ENCODE measurements around the gene CD38. TPM values are rescaled to one million over a fixed set of nuclear protein-coding genes. Genes with fewer than 3 reads are reported as not detected.

The CD38 gene
- total and polyA plus RNA-seq, 2 of the 13 experiments (the other 11 are each of a cell fraction or from before 2014, with no cell fraction given) = not detected

GRCh38 chr4:15736514-15737050, 41.5 kb upstream of the CD38 start (continued):
- TF ChIP-seq HDAC2 (CRISPR knock-in tag; IDR thresholded peaks at IDR 0.05) (no peak), PHF20 (CRISPR knock-in tag; IDR thresholded peaks at IDR 0.05) (no peak), EED (CRISPR knock-in tag; IDR thresholded peaks at IDR 0.05) (no peak), ARID3A (IDR thresholded peaks at IDR 0.05; ENCODE audit: low read depth, low read length) (no peak), SNAI1 (CRISPR knock-in tag; IDR thresholded peaks at IDR 0.05; ENCODE audit: borderline replicate concordance) (no peak), ZFP62 (CRISPR knock-in tag; IDR thresholded peaks at IDR 0.05) (no peak), DMTF1 (CRISPR knock-in tag; IDR thresholded peaks at IDR 0.05) (no peak), NFAT5 (CRISPR knock-in tag; IDR thresholded peaks at IDR 0.05) (no peak), TERF1 (CRISPR knock-in tag; IDR thresholded peaks at IDR 0.05) (no peak)
